Keratinocyte (primary cell): ENCODE measurements around the gene NT5C3A. TPM values are rescaled to one million over a fixed set of nuclear protein-coding genes. Genes with fewer than 3 reads are reported as not detected.

ENCODE experiments used
- DNase-seq: peaks from one replicate; pipeline ENCODE4 v3.0.0-alpha.2; 2011; ENCODE audit warnings: low read depth, missing footprints, low spot score
- FAIRE-seq: peaks from 2 replicates; lab custom pipeline; 2011; peaks lifted over from hg19 to GRCh38; lab: Jason Lieb, UNC
- H2AFZ ChIP-seq: 2 replicates; pipeline ENCODE4 v1.6.0; 2012; ENCODE audit warnings: low read length, control low read depth, inconsistent platforms; ENCODE audit not compliant: control insufficient read depth
- H3K27ac ChIP-seq: 2 replicates; pipeline ENCODE4 v1.5.1; 2011; ENCODE audit warnings: low read length; ENCODE audit not compliant: control insufficient read depth, insufficient read depth
- H3K27me3 ChIP-seq: 3 replicates; pipeline ENCODE4 v1.6.0; 2011; ENCODE audit warnings: low read length; ENCODE audit not compliant: control insufficient read depth, insufficient read depth; ENCODE audit errors: extremely low read depth
- H3K36me3 ChIP-seq, 2 experiments: 2 replicates in 1 of 2; 3 replicates in 1 of 2; pipeline ENCODE4 v1.5.1; 2011; ENCODE audit warnings: low read length in 2 of 2, mild to moderate bottlenecking in 1 of 2; ENCODE audit not compliant: control insufficient read depth in 2 of 2, insufficient read depth in 2 of 2; ENCODE audit errors: extremely low read depth in 1 of 2
- H3K4me1 ChIP-seq: 3 replicates; pipeline ENCODE4 v1.5.1; 2011; ENCODE audit warnings: low read length; ENCODE audit not compliant: control insufficient read depth, insufficient read depth; ENCODE audit errors: extremely low read depth
- H3K4me2 ChIP-seq: 3 replicates; pipeline ENCODE4 v1.6.0; 2011; ENCODE audit warnings: low read depth, low read length; ENCODE audit not compliant: control insufficient read depth, insufficient read depth; ENCODE audit errors: extremely low read depth
- H3K4me3 ChIP-seq, 3 experiments: fragments of 200-600 bp in 1 of 3; sonication (generic) in 1 of 3; 2 replicates in 2 of 3; 3 replicates in 1 of 3; pipeline ENCODE4 v1.5.1; 2011 to 2016; ENCODE audit warnings: low read length in 3 of 3, mild to moderate bottlenecking in 3 of 3, control low read depth in 2 of 3, inconsistent platforms in 1 of 3, low read depth in 1 of 3, mixed read lengths in 1 of 3, mixed run types in 1 of 3, moderate library complexity in 1 of 3; ENCODE audit not compliant: control insufficient read depth in 2 of 3, insufficient read depth in 2 of 3; ENCODE audit errors: extremely low read depth in 1 of 3
- H3K79me2 ChIP-seq: 2 replicates; pipeline ENCODE4 v1.6.0; 2012; ENCODE audit warnings: low read length; ENCODE audit not compliant: control insufficient read depth, insufficient read depth
- H3K9ac ChIP-seq: 3 replicates; pipeline ENCODE4 v1.6.0; 2011; ENCODE audit warnings: low read length; ENCODE audit not compliant: control insufficient read depth, insufficient read depth; ENCODE audit errors: extremely low read depth
- H3K9me1 ChIP-seq: 3 replicates; pipeline ENCODE4 v1.6.0; 2011; ENCODE audit warnings: low read length; ENCODE audit not compliant: control insufficient read depth, insufficient read depth; ENCODE audit errors: extremely low read depth
- H3K9me3 ChIP-seq: 2 replicates; pipeline ENCODE4 v1.5.1; 2012; ENCODE audit warnings: low read depth, low read length; ENCODE audit not compliant: control insufficient read depth
- H4K20me1 ChIP-seq: 3 replicates; pipeline ENCODE4 v1.6.0; 2011; ENCODE audit warnings: low read length; ENCODE audit not compliant: control insufficient read depth, insufficient read depth; ENCODE audit errors: extremely low read depth
- CTCF ChIP-seq, 3 experiments: IDR thresholded peaks in 1 of 3; conservative IDR thresholded peaks in 1 of 3; optimal IDR thresholded peaks in 1 of 3; 2 replicates in 2 of 3; 3 replicates in 1 of 3; pipeline versions ENCODE3 to v1.5.1; 2011; ENCODE audit warnings: low read length in 3 of 3, mild to moderate bottlenecking in 3 of 3, moderate library complexity in 2 of 3, control low read depth in 1 of 3, inconsistent platforms in 1 of 3; ENCODE audit not compliant: insufficient read depth in 2 of 3; ENCODE audit errors: extremely low read depth in 1 of 3
- EZH2 ChIP-seq: IDR thresholded peaks from one replicate; pipeline ENCODE4 v1.6.1; 2012; ENCODE audit warnings: inconsistent platforms, mild to moderate bottlenecking, low read length, moderate library complexity
- dilution Hi-C: fragments of 300-500 bp; cut with MboI; formaldehyde crosslinking; loops from one replicate; pipeline ENCODE4 v1.7.0; 2020; ENCODE audit warnings: low sequenced_read_pairs; ENCODE audit not compliant: extremely low pct_ligation_motif_present
- polyA plus RNA-seq, 5 experiments: library from polyadenylated mRNA; depleted of rRNA in 3 of 5; stranded (reverse) in 3 of 5; stranded (forward) in 1 of 5; unstranded in 1 of 5; fragments of >200 nt; gene quantifications; 1 replicate in 1 of 5; 2 replicates in 3 of 5; 3 replicates in 1 of 5; pipeline versions ENCODE4 v1.2.1 to v1.2.3, GENCODE V29; 2011 to 2012; ENCODE audit warnings: missing spikeins in 2 of 5, low read depth in 1 of 5, low replicate concordance in 1 of 5

Gene NT5C3A
- polyA plus RNA-seq, 1 donor (not counting 4 experiments of a cell fraction or from before 2014, with no cell fraction given): 30.5 TPM

DNA sequence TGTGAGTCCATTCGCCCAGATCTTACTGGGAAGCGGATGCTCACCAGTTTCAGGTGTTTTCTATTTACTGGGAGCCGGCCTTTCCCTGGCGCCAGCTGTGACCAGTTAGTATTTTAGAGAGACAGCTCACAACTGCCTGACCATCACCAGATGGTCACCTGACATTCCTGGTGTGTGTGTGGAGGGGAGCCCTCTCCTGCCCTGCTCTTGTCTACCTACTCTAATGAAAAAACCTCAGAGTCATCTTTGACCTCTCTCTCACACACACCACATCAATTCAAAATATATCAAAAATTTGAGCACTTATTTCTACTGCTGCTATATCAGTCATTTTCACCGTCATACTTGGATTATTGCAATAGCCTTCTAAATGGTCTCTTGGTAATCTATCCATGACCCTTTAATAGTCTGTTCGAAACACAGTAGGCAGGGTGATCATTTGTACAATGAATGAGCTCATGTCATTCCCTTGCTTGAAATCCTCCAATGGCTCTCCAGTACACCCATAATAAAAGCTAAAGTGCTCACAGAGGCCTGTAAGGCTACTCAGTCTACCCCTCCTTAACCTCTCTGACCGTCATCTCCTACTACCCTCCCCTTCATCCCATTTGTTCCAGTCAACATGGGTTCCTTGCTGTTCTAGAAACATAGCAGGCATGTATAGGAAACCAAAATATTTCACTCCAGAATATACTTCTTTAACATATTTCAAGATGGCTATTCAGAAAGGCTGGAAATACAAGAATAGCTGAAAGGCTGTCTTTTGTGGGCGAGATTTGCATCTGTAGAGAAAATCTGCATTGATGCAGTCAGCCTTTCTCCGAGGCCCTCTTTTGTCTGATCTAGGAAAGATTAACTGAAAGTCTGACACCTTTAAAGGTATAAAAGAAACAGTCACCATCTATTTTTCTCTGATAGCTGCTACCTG, 17.5 kb upstream of the NT5C3A start:
- Histone ChIP-seq H3K36me3 (no peaks in the 10 kb centered on the region), H3K4me1 (no peaks in the 10 kb centered on the region), H2AFZ (no peak overlapping the region), H3K27me3 (no peaks in the 10 kb centered on the region), H3K4me3 (no peak overlapping the region), H4K20me1 (no peaks in the 10 kb centered on the region), H3K27ac (no peak overlapping the region), H3K4me2 (no peak overlapping the region), H3K79me2 (no peaks in the 10 kb centered on the region), H3K9me3 (no peaks in the 10 kb centered on the region), H3K9ac (no peak overlapping the region), H3K9me1 (no peaks in the 10 kb centered on the region)
- FAIRE-seq: no peak
- no peak for DNase-seq
- TF ChIP-seq CTCF (optimal IDR thresholded peaks at IDR 0.05 in 1 of 3, IDR thresholded peaks at IDR 0.05 in 1 of 3, conservative IDR thresholded peaks at IDR 0.05 in 1 of 3; ENCODE audit: extremely low read depth in 1 of 3, insufficient read depth in 2 of 3, low read length in 3 of 3) (no peak), EZH2 (no peak)
- dilution Hi-C loops: no loop called here

DNA sequence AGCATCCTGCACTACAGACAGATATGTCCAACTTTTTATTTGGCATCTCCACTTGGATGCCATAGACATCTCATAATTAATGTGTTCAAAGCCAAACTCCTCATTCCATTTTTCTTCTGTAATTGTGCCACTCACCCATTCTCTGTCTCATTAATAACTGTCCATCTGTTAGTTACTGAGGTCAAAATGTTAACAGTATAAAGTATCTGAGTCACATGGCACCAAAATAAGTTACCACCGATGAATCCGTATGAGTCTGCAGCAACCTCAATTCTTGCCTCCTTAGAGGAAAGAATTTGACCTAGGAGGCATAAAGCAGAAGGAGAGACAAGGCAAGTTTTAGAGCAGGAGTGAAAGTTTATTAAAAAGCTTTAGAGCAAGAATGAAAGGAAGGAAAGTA, 16.5 kb upstream of the NT5C3A start:
- Histone ChIP-seq H3K27ac (no peak overlapping the region), H3K9me3 (no peaks in the 10 kb centered on the region), H3K27me3 (no peaks in the 10 kb centered on the region), H3K4me2 (no peak overlapping the region), H3K9ac (no peak overlapping the region), H3K4me3 (no peak overlapping the region), H3K36me3 (no peaks in the 10 kb centered on the region), H3K9me1 (no peaks in the 10 kb centered on the region), H2AFZ (no peak overlapping the region), H4K20me1 (no peaks in the 10 kb centered on the region), H3K4me1 (no peaks in the 10 kb centered on the region), H3K79me2 (no peaks in the 10 kb centered on the region)
- DNase-seq (no peak), FAIRE-seq (no peak)
- dilution Hi-C loops: no loop called here
- TF ChIP-seq CTCF (optimal IDR thresholded peaks at IDR 0.05 in 1 of 3, IDR thresholded peaks at IDR 0.05 in 1 of 3, conservative IDR thresholded peaks at IDR 0.05 in 1 of 3; ENCODE audit: extremely low read depth in 1 of 3, insufficient read depth in 2 of 3, low read length in 3 of 3) (no peak), EZH2 (no peak)
